B cell (primary cell): ENCODE measurements around the gene PTCRA. TPM values are rescaled to one million over a fixed set of nuclear protein-coding genes. Genes with fewer than 3 reads are reported as not detected.

Source experiments
- ATAC-seq: fragments of 200-7000 bp; cut with Tn5 transposase; one replicate; pipeline ENCODE4 v1.10.0; 2021; ENCODE audit warnings: low read depth, mild to moderate bottlenecking, moderate number of reproducible peaks, moderate library complexity
- CTCF ChIA-PET: fragments of 350-600 bp; sonication (Branson Sonifier 250); formaldehyde crosslinking; loops from one replicate; lab custom pipeline; 2021; ENCODE audit warnings: antibody characterized with exemption, inconsistent platforms; lab: Charles Lee
- POLR2A ChIA-PET: fragments of 350-600 bp; sonication (Branson Sonifier 250); formaldehyde crosslinking; loops from one replicate; lab custom pipeline; 2021; ENCODE audit warnings: antibody characterized with exemption; lab: Charles Lee
- DNase-seq: peaks from one replicate; pipeline ENCODE4 v3.0.0; 2013
- H2AFZ ChIP-seq: 2 replicates; pipeline ENCODE4 v1.6.1; 2012; ENCODE audit warnings: mild to moderate bottlenecking, low read depth, low read length; ENCODE audit not compliant: insufficient read depth, poor library complexity, severe bottlenecking
- H3K27ac ChIP-seq, 2 donors: 1 replicate in 1 of 2; 2 replicates in 1 of 2; pipeline ENCODE4 v1.5.1; 2012 to 2013; ENCODE audit warnings: low read length in 2 of 2, mild to moderate bottlenecking in 2 of 2, moderate library complexity in 1 of 2
- H3K27me3 ChIP-seq, 4 experiments: fragments of 200-600 bp in 1 of 4; sonication (generic) in 1 of 4; replicated peaks in 1 of 4; 1 replicate in 2 of 4; 2 replicates in 2 of 4; pipeline versions ENCODE4 v1.6.1 to v1.7.0; 2013 to 2016; ENCODE audit warnings: low read length in 3 of 4, mild to moderate bottlenecking in 2 of 4, mixed read lengths in 1 of 4, moderate library complexity in 1 of 4; ENCODE audit not compliant: insufficient read depth in 4 of 4, control insufficient read depth in 3 of 4; ENCODE audit errors: control extremely low read depth in 1 of 4
- H3K36me3 ChIP-seq, 2 experiments: replicated peaks in 1 of 2; 1 replicate in 1 of 2; 2 replicates in 1 of 2; pipeline versions ENCODE4 v1.6.1 to v1.7.1; 2013; ENCODE audit warnings: low read length in 1 of 2; ENCODE audit not compliant: insufficient read depth in 2 of 2, control insufficient read depth in 1 of 2; ENCODE audit errors: control extremely low read depth in 1 of 2, extremely low read depth in 1 of 2
- H3K4me1 ChIP-seq, 2 donors: fragments of 200-600 bp in 1 of 2; sonication (generic) in 1 of 2; 1 replicate in 1 of 2; 2 replicates in 1 of 2; pipeline versions ENCODE4 v1.5.1 to v1.6.1; 2013 to 2017; ENCODE audit warnings: low read length in 2 of 2; ENCODE audit not compliant: control insufficient read depth in 2 of 2, insufficient read depth in 2 of 2
- H3K4me2 ChIP-seq: replicated peaks from 2 replicates; pipeline ENCODE3; 2012; ENCODE audit warnings: mild to moderate bottlenecking, low read depth, low read length; ENCODE audit not compliant: poor library complexity, severe bottlenecking
- H3K4me3 ChIP-seq, 5 experiments: fragments of 200-600 bp in 1 of 5; sonication (generic) in 1 of 5; 1 replicate in 3 of 5; 2 replicates in 2 of 5; pipeline versions ENCODE4 v1.5.1 to v1.7.0; 2011 to 2016; ENCODE audit warnings: low read length in 4 of 5, mild to moderate bottlenecking in 4 of 5, low read depth in 2 of 5, control low read depth in 1 of 5, moderate library complexity in 1 of 5; ENCODE audit not compliant: insufficient read depth in 1 of 5; ENCODE audit errors: control extremely low read depth in 1 of 5, extremely low read depth in 1 of 5
- H3K79me2 ChIP-seq: fragments of 200-600 bp; sonication (generic); one replicate; pipeline ENCODE4 v1.6.0; 2016; ENCODE audit warnings: low read length; ENCODE audit not compliant: control insufficient read depth, insufficient read depth
- H3K9ac ChIP-seq: fragments of 200-600 bp; sonication (generic); 2 replicates; pipeline ENCODE4 v1.6.1; 2017; ENCODE audit warnings: mild to moderate bottlenecking, low read length, moderate library complexity
- H3K9me3 ChIP-seq, 3 donors: one replicate each; pipeline versions ENCODE4 v1.6.1 to v1.7.1; 2013; ENCODE audit warnings: low read length in 2 of 3; ENCODE audit not compliant: control insufficient read depth in 2 of 3, insufficient read depth in 1 of 3; ENCODE audit errors: control extremely low read depth in 1 of 3
- H4K20me1 ChIP-seq: 2 replicates; pipeline ENCODE4 v1.6.0; 2012; ENCODE audit warnings: mild to moderate bottlenecking, low read length; ENCODE audit not compliant: insufficient read depth, control insufficient read depth, poor library complexity, severe bottlenecking
- H3K27ac Mint-ChIP-seq: one replicate; pipeline ENCODE4 v1.8.0; 2021; ENCODE audit warnings: mixed read lengths
- H3K27me3 Mint-ChIP-seq: one replicate; pipeline ENCODE4 v1.8.0; 2021; ENCODE audit warnings: mixed read lengths
- H3K4me1 Mint-ChIP-seq: one replicate; pipeline ENCODE4 v1.8.0; 2021; ENCODE audit warnings: mixed read lengths
- H3K4me3 Mint-ChIP-seq: one replicate; pipeline ENCODE4 v1.8.0; 2021; ENCODE audit warnings: mixed read lengths
- H3K9me3 Mint-ChIP-seq: one replicate; pipeline ENCODE4 v1.8.0; 2022; ENCODE audit warnings: mixed read lengths; ENCODE audit not compliant: insufficient read depth
- CTCF ChIP-seq: fragments of 200-600 bp; IDR thresholded peaks from one replicate; pipeline ENCODE4 v1.8.0; 2022; ENCODE audit warnings: antibody characterized with exemption, mild to moderate bottlenecking
- EZH2 ChIP-seq: IDR thresholded peaks from 2 replicates; pipeline ENCODE4 v1.6.1; 2012; ENCODE audit warnings: borderline replicate concordance, low read depth, mild to moderate bottlenecking, moderate library complexity, low read length; ENCODE audit not compliant: insufficient read depth, poor library complexity, severe bottlenecking
- WGBS: methylation state at CpG from one replicate; pipeline ENCODE4 v1.1.5; 2013; ENCODE audit warnings: missing lambda C conversion rate; ENCODE audit not compliant: insufficient coverage; 5-methylcytosine and 5-hydroxymethylcytosine counted together
- intact Hi-C: fragments of 100-400 bp; cut with micrococcal nuclease; formaldehyde crosslinking; loops from one replicate; pipeline ENCODE4 v1.10.0; 2022
- polyA plus RNA-seq: library from polyadenylated mRNA; depleted of rRNA; stranded (reverse); fragments of >200 nt; gene quantifications from 2 replicates; pipeline ENCODE4 v1.2.3, GENCODE V29; 2012
- total RNA-seq, 2 donors: library from RNA; stranded (reverse); fragments of 120-200 nt in 1 of 2; gene quantifications; 1 replicate in 1 of 2; 2 replicates in 1 of 2; pipeline versions ENCODE4 v1.2.3 to v1.2.4, GENCODE V29; 2013 to 2022

The PTCRA gene
- total and polyA plus RNA-seq, 2 donors (not counting 1 experiment from before 2014, with no cell fraction given) = not detected

- Mint-ChIP-seq H3K4me1 (peaks cover 7% of the 10 kb centered on the region), H3K9me3 (no peaks in the 10 kb centered on the region), H3K27ac (no peak overlapping the region), H3K27me3 (peaks cover 4% of the 10 kb centered on the region), H3K4me3 (no peak overlapping the region)
- no peak for TF ChIP-seq CTCF
- TF ChIP-seq EZH2 = no peak
- no peaks in the 10 kb centered on the region for H4K20me1 ChIP-seq
- no peak overlapping the region for H3K27ac ChIP-seq
- H3K4me3 ChIP-seq = no peak overlapping the region
- no peak overlapping the region for H3K4me2 ChIP-seq
- intact Hi-C loops = no loop called here
- H3K36me3 ChIP-seq = no peaks in the 10 kb centered on the region
- peaks cover 0 to 5% (median 0%) of the 10 kb centered on the region in 3 donors for H3K9me3 ChIP-seq
- 94% methylated on average over 5 of the region's 5 CpGs for WGBS
- ChIA-PET CTCF (interaction anchor here (0.5 to 1.5 kb wide), 3 partner anchors 8 to 377 kb away, joined by 3 to 6 read pairs (median 3); no protein-coding TSS in a partner anchor), POLR2A (no interaction called here)
- no peak overlapping the region for H2AFZ ChIP-seq
- H3K27me3 ChIP-seq = peaks cover 0 to 6% (median under 1%) of the 10 kb centered on the region in 4 experiments
- DNase-seq = no peak
- no peak for ATAC-seq
- H3K79me2 ChIP-seq = no peaks in the 10 kb centered on the region
- peaks cover 3 to 12% of the 10 kb centered on the region in 2 donors for H3K4me1 ChIP-seq
- no peak overlapping the region for H3K9ac ChIP-seq
These were observed 8.5 kb upstream of the PTCRA start for GRCh38 chr6:42907336-42907735.

DNA sequence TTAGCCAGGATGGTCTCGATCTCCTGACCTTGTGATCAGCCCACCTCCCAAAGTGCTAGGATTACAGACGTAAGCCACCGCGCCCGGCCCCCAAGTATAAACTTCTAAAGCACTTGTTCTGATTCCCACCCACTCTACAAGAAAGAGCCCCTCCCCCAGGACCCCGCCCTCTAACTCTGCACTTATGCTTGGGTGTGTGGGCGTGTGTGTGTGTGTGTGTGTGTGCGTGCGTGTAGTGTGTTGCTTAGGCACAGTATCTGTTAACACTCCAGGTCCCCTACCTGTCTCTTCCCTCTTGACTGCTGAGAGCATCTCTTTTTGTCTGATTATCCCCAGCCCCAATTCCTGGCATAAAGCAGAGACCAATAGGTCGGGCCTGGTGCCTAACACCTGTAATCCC lies 6.0 kb upstream of the PTCRA start:
- Histone ChIP-seq H3K4me1 (peaks cover 3 to 8% of the 10 kb centered on the region in 2 donors), H3K4me3 (no peak overlapping the region), H3K79me2 (no peaks in the 10 kb centered on the region), H2AFZ (no peak overlapping the region), H3K9ac (no peak overlapping the region), H3K9me3 (peaks cover 0 to 5% (median 0%) of the 10 kb centered on the region in 3 donors), H3K36me3 (no peaks in the 10 kb centered on the region), H3K4me2 (no peak overlapping the region), H4K20me1 (no peaks in the 10 kb centered on the region), H3K27me3 (peaks cover 0 to 6% (median 1%) of the 10 kb centered on the region in 4 experiments), H3K27ac (no peak overlapping the region)
- 83% methylated on average over 1 of the region's 10 CpGs for WGBS
- ChIA-PET CTCF (interaction anchor here (0.7 to 1.5 kb wide), 3 partner anchors 174 to 762 kb away, joined by 3 read pairs; no protein-coding TSS in a partner anchor), POLR2A (interaction anchor here (0.6 to 0.9 kb wide), 4 partner anchors 20 to 199 kb away, joined by 3 to 7 read pairs (median 4); no protein-coding TSS in a partner anchor)
- Mint-ChIP-seq H3K4me3 (no peak overlapping the region), H3K9me3 (no peaks in the 10 kb centered on the region), H3K27ac (no peak overlapping the region), H3K27me3 (peaks cover 6% of the 10 kb centered on the region), H3K4me1 (peaks cover 6% of the 10 kb centered on the region)
- intact Hi-C loops = no loop called here
- ATAC-seq = no peak
- no peak for DNase-seq
- TF ChIP-seq EZH2 = no peak
- no peak for TF ChIP-seq CTCF
